Activated naive CD4-positive, alpha-beta T cell treated with anti-CD3 and anti-CD28 coated beads, Interleukin-2, amount 10 ng/mL, durations not matched to agents 7 days and 5 days (primary cell): Measurements from ENCODE around the gene ZNF813.
A peak's percentile ranks its signal among the peaks of the same experiment; 100 is the strongest.

Source experiments
- CTCF ChIA-PET: fragments of 350-600 bp; sonication (Branson Sonifier 250); formaldehyde crosslinking; loops from one replicate; lab custom pipeline; 2021; ENCODE audit warnings: antibody characterized with exemption; lab: Charles Lee
- DNase-seq: peaks from one replicate; pipeline ENCODE4 v3.0.0-alpha.2; 2020
- H3K27ac Mint-ChIP-seq: one replicate; pipeline ENCODE4 v1.8.0; 2021; ENCODE audit warnings: mild to moderate bottlenecking, moderate library complexity, mixed read lengths
- H3K27me3 Mint-ChIP-seq: one replicate; pipeline ENCODE4 v1.8.0; 2021; ENCODE audit warnings: mild to moderate bottlenecking, mixed read lengths
- H3K36me3 Mint-ChIP-seq: one replicate; pipeline ENCODE4 v1.8.0; 2021; ENCODE audit warnings: mixed read lengths
- H3K4me1 Mint-ChIP-seq: one replicate; pipeline ENCODE4 v1.8.0; 2021; ENCODE audit warnings: mixed read lengths
- H3K4me3 Mint-ChIP-seq: one replicate; pipeline ENCODE4 v1.8.0; 2021; ENCODE audit warnings: mild to moderate bottlenecking, moderate library complexity, mixed read lengths
- H3K9me3 Mint-ChIP-seq: one replicate; pipeline ENCODE4 v1.8.0; 2021; ENCODE audit warnings: mixed read lengths

ZNF813 gene

GRCh38 chr19:53520163-53520546 lies 52.6 kb downstream of the ZNF813 start:
- H3K4me3 Mint-ChIP-seq = peak overlapping the region; percentile 99
- peaks cover 40% of the 10 kb centered on the region for H3K9me3 Mint-ChIP-seq
- no peaks in the 10 kb centered on the region for H3K27me3 Mint-ChIP-seq
- H3K36me3 Mint-ChIP-seq = peaks cover 39% of the 10 kb centered on the region
- peaks cover 25% of the 10 kb centered on the region for H3K4me1 Mint-ChIP-seq
- CTCF ChIA-PET = interaction anchor here (1.0 kb wide), 1 partner anchor 95 kb away, joined by 3 read pairs; no protein-coding TSS in a partner anchor
- DNase-seq = no peak
- H3K27ac Mint-ChIP-seq = peak overlapping the region; percentile 96

DNA sequence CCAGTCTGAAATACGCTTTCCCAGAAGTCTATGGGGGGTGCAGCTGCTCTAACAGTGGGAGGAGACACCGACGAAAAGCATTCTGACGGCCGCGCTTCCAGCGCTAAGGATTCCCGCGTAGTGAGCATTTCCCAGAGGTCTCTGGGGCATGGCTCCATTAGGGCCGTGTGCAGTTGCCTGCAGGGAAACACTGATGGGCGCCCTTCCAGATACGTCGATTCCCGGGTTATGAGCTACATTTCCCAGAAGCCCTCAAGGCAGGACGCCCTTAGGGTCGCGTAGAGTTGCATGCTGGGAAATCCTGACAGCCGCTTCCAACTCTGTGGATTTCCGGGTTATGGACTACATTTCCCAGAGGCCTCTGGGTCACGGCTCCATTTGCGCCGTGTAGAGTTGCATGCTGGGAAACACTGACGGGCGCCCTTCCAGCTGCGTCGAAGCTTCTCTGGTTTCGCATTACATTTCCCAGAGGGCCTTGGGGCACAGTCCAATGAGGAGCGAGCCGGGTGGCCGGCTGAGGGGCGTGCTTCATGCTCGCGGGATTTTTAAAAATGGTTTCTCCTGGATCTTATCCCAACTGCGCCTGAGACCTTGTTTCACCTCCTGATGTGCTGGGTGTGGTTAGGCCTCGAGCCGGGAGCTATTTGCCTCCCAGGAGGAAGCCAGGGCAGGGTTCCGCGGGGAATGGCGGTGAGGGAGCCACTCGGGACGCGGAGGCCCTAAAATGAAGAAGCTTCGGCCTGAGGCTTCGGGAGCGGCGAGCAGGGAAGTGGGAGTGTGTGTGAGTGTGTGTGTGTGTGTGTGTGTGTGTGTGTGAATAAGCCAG lies 53.2 kb downstream of the ZNF813 start:
- Mint-ChIP-seq H3K36me3 (peaks cover 45% of the 10 kb centered on the region), H3K27ac (peak overlapping the region; percentile 96), H3K27me3 (no peaks in the 10 kb centered on the region), H3K4me3 (peak overlapping the region; percentile 99), H3K9me3 (peaks cover 44% of the 10 kb centered on the region), H3K4me1 (peaks cover 25% of the 10 kb centered on the region)
- CTCF ChIA-PET = interaction anchor here (0.6 kb wide), 1 partner anchor 272 kb away, joined by 4 read pairs; no protein-coding TSS in a partner anchor
- peak; percentile 93 for DNase-seq

DNA sequence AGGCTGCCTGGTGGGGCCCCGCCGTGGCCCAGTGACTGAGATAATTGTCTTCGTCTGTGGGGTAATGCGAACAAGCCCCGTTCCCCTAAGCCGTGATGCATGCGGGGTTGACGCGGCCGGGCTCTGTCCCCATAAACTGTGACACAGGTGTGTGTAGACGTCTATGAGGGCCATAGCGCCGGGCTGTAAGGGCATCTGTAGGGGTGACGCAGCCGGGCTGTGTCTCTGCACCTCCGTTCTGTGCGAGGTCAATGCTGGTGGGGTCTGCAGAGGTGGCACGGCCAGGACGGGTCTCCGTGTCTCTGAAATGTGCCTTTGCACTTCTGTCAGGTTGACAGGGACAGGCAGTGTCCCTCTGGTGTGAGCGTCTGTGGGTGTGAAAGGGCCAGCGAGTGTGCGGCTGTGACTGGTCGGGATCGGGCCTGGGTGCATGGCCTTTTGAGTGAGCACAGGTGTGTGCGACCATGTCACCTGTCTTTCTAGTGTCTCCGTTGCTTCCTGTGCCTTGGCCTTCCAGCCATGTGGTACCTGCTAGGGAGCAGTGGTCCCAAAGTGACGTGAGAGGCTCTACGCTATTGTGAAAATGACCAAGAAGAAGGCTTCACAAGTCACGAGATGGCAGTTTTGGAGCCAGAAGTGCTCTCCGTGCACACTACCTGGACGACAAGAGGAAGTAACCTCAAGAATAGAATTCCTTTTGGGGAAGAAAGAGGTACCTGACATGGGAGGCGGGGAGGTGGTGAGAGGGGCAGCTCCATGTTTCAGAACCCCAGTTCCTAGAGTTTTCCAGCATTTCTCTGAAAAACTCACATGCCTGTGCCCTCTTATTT lies 54.1 kb downstream of the ZNF813 start:
- peaks cover 50% of the 10 kb centered on the region for H3K36me3 Mint-ChIP-seq
- peaks cover 25% of the 10 kb centered on the region for H3K4me1 Mint-ChIP-seq
- H3K27me3 Mint-ChIP-seq = no peaks in the 10 kb centered on the region
- DNase-seq = peak; percentile 38
- H3K27ac Mint-ChIP-seq = peak overlapping the region; percentile 96
- peaks cover 48% of the 10 kb centered on the region for H3K9me3 Mint-ChIP-seq
- CTCF ChIA-PET = no interaction called here
- peak overlapping the region; percentile 99 for H3K4me3 Mint-ChIP-seq

- H3K36me3 Mint-ChIP-seq = peaks cover 52% of the 10 kb centered on the region
- DNase-seq = no peak
- peaks cover 16% of the 10 kb centered on the region for H3K4me1 Mint-ChIP-seq
- no peak overlapping the region for H3K4me3 Mint-ChIP-seq
- CTCF ChIA-PET = no interaction called here
- H3K27me3 Mint-ChIP-seq = no peaks in the 10 kb centered on the region
- no peak overlapping the region for H3K27ac Mint-ChIP-seq
- H3K9me3 Mint-ChIP-seq = peaks cover 39% of the 10 kb centered on the region
Observed at GRCh38 chr19:53525922-53526321, 58.4 kb downstream of the ZNF813 start.

GRCh38 chr19:53530622-53531021 lies 63.1 kb downstream of the ZNF813 start:
- Mint-ChIP-seq H3K4me3 (no peak overlapping the region), H3K27me3 (no peaks in the 10 kb centered on the region), H3K9me3 (peaks cover 20% of the 10 kb centered on the region), H3K36me3 (peaks cover 30% of the 10 kb centered on the region), H3K4me1 (no peaks in the 10 kb centered on the region), H3K27ac (no peak overlapping the region)
- CTCF ChIA-PET = no interaction called here
- DNase-seq = no peak

GRCh38 chr19:53531457-53531856 lies 63.9 kb downstream of the ZNF813 start:
- Mint-ChIP-seq H3K4me1 (peaks cover 2% of the 10 kb centered on the region), H3K9me3 (peaks cover 13% of the 10 kb centered on the region), H3K4me3 (no peak overlapping the region), H3K27ac (no peak overlapping the region), H3K27me3 (no peaks in the 10 kb centered on the region), H3K36me3 (peaks cover 23% of the 10 kb centered on the region)
- CTCF ChIA-PET = no interaction called here
- no peak for DNase-seq

DNA sequence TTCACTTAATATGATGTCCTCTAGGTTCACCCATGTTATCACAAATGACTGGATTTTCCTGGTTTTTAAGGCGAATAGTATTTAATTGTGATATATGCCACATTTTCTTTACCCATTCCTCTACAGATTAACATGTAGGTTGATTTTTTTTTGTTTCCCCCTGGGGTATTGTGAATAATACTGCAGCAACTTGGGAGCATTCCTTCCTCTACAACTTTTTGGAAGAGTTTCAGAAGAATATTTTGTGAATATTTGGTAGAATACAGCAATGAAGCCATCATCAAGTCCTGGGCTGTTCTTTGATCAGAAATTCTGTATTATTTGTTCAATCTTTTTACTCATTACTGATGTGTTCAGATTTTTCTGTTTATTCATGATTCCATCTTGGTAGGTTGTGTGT lies 64.8 kb downstream of the ZNF813 start:
- Mint-ChIP-seq H3K27me3 (no peaks in the 10 kb centered on the region), H3K9me3 (peaks cover 11% of the 10 kb centered on the region), H3K4me1 (peaks cover 8% of the 10 kb centered on the region), H3K27ac (no peak overlapping the region), H3K4me3 (no peak overlapping the region), H3K36me3 (peaks cover 20% of the 10 kb centered on the region)
- DNase-seq = no peak
- CTCF ChIA-PET = no interaction called here

DNA sequence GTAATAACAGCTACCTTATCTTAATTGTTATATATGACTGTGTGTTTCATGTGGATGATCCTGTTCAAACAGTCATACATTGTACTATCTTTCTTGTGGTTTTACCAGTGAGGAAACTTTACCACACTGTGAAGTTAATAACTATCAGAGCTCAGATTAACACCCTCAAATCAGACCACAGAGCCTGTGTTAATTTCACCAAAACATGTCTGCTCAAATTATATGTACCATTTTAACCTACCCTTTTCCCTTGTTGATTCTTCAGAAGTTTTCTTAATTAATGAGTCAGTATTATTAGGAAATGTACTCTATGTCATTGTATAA lies 68.7 kb downstream of the ZNF813 start:
- CTCF ChIA-PET = interaction anchor here (1.6 kb wide), 1 partner anchor 111 kb away, joined by 3 read pairs; no protein-coding TSS in a partner anchor
- peaks cover 26% of the 10 kb centered on the region for H3K36me3 Mint-ChIP-seq
- no peaks in the 10 kb centered on the region for H3K27me3 Mint-ChIP-seq
- H3K9me3 Mint-ChIP-seq = peaks cover 7% of the 10 kb centered on the region
- no peak overlapping the region for H3K27ac Mint-ChIP-seq
- no peak for DNase-seq
- H3K4me1 Mint-ChIP-seq = peaks cover 22% of the 10 kb centered on the region
- H3K4me3 Mint-ChIP-seq = peak overlapping the region; percentile 4

GRCh38 chr19:53537121-53537520 lies 69.6 kb downstream of the ZNF813 start:
- peaks cover 28% of the 10 kb centered on the region for H3K36me3 Mint-ChIP-seq
- H3K27ac Mint-ChIP-seq = peak overlapping the region; percentile 96
- peak overlapping the region; percentile 95 for H3K4me3 Mint-ChIP-seq
- peaks cover 22% of the 10 kb centered on the region for H3K4me1 Mint-ChIP-seq
- CTCF ChIA-PET = interaction anchor here (1.6 kb wide), 1 partner anchor 111 kb away, joined by 3 read pairs; no protein-coding TSS in a partner anchor
- DNase-seq = peak; percentile 27
- H3K27me3 Mint-ChIP-seq = no peaks in the 10 kb centered on the region
- peaks cover 7% of the 10 kb centered on the region for H3K9me3 Mint-ChIP-seq

- H3K4me3 Mint-ChIP-seq = peak within 1 kb of the TSS; percentile 95
- peak within 1 kb of the TSS; percentile 96 for H3K27ac Mint-ChIP-seq
- peak; percentile 87 for DNase-seq
Observed at GRCh38 chr19:53537521-53538377, 70.2 kb downstream of the ZNF813 start, which contains the start of gene ZNF331. Gene ZNF331 (plus strand): TSS chr19:53538145. CDS start chr19:53569377, 31,232 bp downstream.

DNA sequence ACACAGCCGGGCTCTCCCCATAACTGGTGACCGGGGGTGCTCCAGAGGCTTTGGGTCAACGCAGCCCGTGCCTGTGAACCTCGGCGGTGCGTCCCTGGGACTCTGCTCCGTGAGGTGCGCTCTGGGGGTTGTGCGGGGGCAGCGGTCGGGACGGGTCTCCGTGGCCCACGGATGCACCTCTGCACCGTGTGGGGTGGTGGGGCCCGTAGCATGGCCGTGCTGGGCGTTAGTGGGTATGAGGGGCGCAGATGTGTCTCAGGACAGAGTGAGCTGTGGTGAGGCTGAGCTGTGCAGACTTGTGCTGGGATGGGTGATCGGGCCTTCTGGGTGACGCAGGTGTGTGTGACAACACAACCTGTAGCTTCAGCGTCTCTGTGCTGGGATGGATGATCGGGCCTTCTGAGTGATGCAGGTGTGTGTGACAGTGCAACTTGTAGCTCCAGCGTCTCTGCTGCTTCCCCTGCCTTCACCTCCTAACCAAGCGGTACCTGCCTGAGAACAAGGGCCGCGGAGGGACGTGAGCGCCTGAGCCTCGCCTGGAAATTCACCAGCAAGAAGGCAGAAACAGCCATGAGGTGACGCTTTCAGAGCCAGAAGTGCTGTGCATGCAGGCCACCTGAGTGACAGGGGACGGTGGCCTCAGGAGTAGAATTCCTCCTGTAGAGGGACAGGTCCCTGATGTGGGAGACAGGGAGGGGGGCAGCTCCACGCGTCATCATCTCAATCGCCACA lies 71.0 kb downstream of the ZNF813 start:
- no peak for DNase-seq
- CTCF ChIA-PET = no interaction called here
- peak overlapping the region; percentile 95 for H3K4me3 Mint-ChIP-seq
- H3K4me1 Mint-ChIP-seq = peaks cover 22% of the 10 kb centered on the region
- H3K36me3 Mint-ChIP-seq = peaks cover 29% of the 10 kb centered on the region
- H3K9me3 Mint-ChIP-seq = peaks cover 5% of the 10 kb centered on the region
- peak overlapping the region; percentile 96 for H3K27ac Mint-ChIP-seq
- H3K27me3 Mint-ChIP-seq = no peaks in the 10 kb centered on the region

More at GRCh38 chr19:53537521-53538377, 70.2 kb downstream of the ZNF813 start, which contains the start of gene ZNF331:
- CTCF ChIA-PET = interaction anchor here (1.6 kb wide), 1 partner anchor 112 kb away, joined by 3 read pairs; no protein-coding TSS in a partner anchor
- peaks cover 22% of the 10 kb centered on the region for H3K4me1 Mint-ChIP-seq
- H3K36me3 Mint-ChIP-seq = peaks cover 33% of the 10 kb centered on the region
- no peaks in the 10 kb centered on the region for H3K27me3 Mint-ChIP-seq
- H3K9me3 Mint-ChIP-seq = peaks cover 7% of the 10 kb centered on the region

- Mint-ChIP-seq H3K4me1 (peaks cover 22% of the 10 kb centered on the region), H3K27me3 (no peaks in the 10 kb centered on the region), H3K9me3 (peaks cover 4% of the 10 kb centered on the region), H3K4me3 (no peak overlapping the region), H3K36me3 (peaks cover 33% of the 10 kb centered on the region), H3K27ac (no peak overlapping the region)
- CTCF ChIA-PET = no interaction called here
- no peak for DNase-seq
Observed at GRCh38 chr19:53540091-53540490, 72.6 kb downstream of the ZNF813 start.

GRCh38 chr19:53541971-53542370 lies 74.4 kb downstream of the ZNF813 start:
- CTCF ChIA-PET = no interaction called here
- no peak overlapping the region for H3K27ac Mint-ChIP-seq
- peaks cover 17% of the 10 kb centered on the region for H3K4me1 Mint-ChIP-seq
- no peaks in the 10 kb centered on the region for H3K27me3 Mint-ChIP-seq
- DNase-seq = no peak
- peaks cover 8% of the 10 kb centered on the region for H3K9me3 Mint-ChIP-seq
- no peak overlapping the region for H3K4me3 Mint-ChIP-seq
- peaks cover 39% of the 10 kb centered on the region for H3K36me3 Mint-ChIP-seq
